Suppressor macrophage treated with lipopolysaccharide for 4 hours (primary cell): ENCODE data around the gene RASL12.
"Not testable (repeated sequence)": the region's sequence is repeated elsewhere in the genome, so short reads cannot be mapped to it uniquely, and the experiment has no call there.

Source experiments
- DNase-seq: peaks from one replicate; pipeline ENCODE4 v3.0.0-alpha.2; 2020

Gene RASL12, protein sequence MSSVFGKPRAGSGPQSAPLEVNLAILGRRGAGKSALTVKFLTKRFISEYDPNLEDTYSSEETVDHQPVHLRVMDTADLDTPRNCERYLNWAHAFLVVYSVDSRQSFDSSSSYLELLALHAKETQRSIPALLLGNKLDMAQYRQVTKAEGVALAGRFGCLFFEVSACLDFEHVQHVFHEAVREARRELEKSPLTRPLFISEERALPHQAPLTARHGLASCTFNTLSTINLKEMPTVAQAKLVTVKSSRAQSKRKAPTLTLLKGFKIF

DNA sequence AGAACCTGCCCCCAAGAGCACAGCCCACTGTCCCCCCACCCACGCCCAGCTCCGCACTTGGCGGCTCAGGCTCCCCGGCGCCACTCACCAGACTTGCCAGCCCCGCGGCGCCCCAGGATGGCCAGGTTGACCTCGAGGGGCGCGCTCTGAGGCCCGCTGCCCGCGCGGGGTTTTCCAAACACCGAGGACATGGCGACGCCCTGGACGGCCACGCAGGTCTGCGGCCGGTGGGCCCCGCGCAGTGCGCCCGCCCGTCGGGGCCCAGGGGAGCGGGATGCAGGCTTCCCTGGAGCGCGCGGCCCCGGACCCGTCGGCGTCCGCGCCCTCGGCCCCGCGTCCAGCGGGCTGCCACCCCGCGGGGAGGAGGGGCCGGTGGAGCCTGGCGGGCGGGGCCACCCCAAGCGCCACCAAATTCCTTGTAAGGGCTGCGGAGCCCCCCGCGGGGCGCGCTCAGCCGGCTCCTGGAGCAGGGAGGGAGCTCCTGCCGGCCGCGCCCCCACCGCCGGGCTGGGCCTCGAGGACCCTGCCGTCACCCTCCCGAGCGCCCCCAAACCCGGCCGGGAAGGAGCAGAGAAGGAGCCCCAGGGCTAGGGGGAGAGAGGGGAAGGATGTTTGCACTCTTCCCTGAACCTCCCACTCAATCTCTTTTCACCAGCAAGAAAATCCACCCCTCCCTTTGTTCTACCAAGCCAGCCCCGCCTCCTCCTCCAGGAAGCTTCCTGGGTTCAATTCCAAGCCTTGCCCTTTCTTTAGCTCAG, at the start of gene RASL12:
Gene RASL12 (minus strand): TSS at position 347 of the 758 bp plus-strand sequence. CDS start 156 bp downstream, at position 191.
- no peak for DNase-seq

DNA sequence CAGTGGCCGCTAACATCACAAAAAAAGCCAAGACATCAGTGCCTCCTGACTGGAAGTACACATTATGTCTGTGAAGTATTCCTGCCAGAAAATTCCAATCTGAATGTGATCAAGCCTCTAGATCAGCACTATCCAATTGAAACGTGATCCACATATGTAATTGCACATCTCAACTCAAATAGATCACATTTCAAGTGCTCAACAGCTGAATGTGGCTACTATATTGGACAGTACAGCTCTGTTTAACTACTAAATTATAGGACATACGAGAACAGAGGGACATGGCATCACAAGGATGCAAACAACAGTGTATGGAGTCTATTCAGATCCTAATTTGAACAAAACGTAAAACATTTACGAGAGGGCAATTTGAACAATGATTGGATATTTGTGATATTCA, 47.8 kb upstream of the RASL12 start:
- no peak for DNase-seq

DNA sequence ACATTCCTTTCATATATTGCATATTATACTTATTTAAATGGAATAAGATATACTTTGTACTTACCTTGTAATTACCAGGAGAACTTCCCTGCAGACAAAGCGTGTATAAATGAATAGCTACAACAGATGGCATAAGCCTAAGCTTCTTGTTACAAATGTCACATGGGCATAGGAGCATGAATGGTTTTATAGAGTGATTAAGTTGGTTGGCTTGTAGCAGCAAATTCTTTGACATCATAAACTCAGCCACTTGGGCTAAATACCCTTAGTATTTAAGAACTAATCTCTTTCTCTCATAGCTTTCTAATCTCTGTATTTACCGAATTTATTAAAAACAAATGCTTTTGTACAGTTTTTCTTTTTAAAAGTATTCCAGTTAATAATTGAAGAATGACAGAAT, 47.3 kb upstream of the RASL12 start, which contains the start of gene UBAP1L:
Gene UBAP1L (minus strand): TSS at position 115 of the 400 bp plus-strand sequence. CDS start 8,985 bp downstream, outside the sequence.
- no peak for DNase-seq

DNA sequence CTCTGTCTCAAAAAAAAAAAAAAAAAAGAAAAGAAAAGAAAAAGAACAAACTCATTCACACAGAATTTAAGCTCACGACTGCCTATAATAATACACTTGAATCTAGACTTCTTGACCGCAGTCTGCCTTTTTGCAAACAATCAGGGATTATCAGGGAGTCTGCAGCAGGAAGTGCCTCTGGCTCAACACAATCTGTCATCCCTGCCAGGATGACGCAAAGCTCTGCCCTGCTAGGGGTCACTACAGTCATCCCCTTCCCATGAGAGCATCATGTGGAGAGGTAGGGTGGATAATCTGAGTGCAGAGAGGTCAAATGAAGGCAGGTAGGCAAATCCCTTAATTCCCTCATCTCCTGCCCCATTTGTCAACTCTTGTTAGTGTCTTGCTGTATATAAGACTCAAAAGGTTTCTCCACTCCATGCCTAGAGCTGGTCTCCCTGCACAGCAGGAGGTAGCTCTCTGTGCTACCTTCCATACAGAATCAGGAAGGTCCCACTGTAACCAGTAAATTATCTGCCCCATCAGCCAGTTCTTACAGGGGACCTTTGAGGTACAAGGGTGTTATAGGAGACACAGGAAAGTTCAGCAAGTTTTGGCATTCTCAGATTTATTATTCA, 43.0 kb upstream of the RASL12 start:
- no peak for DNase-seq

DNA sequence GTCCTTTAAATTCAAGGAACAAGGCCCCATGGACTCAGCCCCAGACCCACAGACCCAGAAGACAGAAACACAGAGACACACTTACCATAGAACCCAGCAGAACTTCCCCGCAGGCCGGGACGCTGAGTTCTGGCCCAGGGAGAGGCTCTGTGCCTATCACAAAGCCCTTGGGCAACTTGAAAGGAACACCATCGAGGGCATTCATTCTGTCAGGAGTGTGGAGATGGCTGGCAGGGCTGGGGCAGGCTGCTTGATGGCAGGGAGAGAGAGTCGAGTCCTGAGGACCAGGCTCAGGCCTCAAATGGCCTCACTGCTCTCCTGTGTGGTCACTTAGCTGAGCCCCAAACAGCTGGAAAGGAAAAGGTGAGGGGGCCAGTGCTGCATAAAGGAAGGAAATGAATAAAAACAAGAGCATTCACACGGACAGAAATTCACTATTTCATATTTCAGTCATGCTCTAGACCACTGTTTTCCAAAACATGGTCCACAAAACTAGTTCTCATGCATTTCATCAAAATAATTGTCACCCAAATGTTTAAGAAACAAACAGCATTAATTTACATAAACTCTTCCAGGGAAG, 38.3 kb upstream of the RASL12 start:
- no peak for DNase-seq

DNA sequence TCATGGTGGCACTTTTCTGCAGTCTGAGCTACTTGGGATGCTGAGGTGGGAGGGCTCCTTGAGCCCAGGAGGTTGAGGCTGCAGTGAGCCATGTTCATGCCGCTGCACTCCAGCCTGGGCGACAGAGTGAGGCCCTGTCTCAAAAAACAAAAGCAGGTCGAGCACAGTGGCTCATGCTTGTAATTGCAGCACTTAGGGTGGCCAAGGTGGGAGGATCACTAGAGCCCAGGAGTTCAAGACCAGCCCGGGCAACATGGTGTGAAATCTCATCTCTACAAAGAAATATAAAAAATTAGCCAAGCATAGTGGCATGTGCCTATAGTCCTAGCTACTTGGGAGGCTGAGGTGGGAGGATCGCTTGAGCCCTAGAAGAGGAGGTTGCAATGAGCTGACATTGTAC, 37.2 kb upstream of the RASL12 start:
- no peak for DNase-seq

DNA sequence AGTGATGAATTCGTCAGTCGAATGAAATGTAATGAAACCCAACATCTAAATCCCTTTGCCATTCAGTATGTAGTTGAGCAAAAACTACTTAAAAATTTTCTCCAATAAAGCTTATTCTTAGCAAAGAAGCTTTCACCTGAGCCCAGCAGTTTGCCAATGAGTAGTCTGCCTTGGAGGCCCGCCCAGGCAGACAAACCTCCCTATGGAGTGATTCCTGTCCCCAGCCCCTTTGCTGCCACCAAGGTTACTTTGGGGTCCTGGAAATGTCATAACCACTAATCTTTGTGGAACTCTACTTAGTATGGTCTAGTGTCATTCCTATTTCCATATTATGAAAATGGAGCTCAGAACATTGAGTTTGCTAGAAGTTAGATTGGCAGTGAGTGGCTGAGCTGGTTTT, 35.1 kb upstream of the RASL12 start:
- no peak for DNase-seq

DNA sequence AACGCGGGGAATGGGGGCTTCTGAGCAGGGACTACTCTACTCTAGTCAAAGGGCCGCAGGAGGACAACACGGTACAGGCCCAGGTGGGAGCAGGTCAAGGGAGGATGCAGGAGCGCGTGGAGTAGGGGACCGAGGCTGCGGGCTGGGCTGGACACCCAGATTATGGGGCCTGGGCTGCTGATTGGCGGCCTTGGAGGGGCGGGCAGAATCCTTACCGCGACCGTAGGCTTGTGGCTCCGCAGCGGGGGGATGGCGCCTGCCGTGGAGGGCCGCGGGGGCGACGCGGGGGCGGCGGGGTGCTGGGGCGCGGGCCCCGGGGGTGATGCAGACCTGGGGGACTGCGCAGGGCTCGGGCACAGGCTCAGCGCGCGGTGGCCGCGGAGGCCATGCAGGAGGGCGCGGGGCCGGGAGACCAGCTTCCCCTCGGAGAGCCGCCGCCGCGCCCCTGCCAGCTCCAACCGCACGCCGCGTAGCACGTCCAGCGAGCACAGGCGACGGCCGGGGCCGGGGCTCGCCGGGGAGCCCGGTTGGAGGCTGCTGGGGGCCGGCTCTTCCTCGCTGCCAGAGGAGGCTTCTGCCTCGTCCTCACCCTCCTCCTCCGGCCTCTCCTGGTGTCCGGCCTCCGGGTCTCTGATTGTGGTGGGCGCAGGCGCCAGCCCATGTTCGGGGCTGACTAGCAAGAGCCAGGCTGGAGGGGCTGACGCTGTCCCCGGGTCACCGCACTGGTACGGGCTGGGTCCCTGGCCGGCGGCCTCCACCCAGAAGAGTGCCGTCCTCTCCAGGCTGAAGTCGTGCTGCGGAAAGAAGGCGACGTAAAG, 34.3 kb upstream of the RASL12 start:
- DNase-seq = no peak

DNA sequence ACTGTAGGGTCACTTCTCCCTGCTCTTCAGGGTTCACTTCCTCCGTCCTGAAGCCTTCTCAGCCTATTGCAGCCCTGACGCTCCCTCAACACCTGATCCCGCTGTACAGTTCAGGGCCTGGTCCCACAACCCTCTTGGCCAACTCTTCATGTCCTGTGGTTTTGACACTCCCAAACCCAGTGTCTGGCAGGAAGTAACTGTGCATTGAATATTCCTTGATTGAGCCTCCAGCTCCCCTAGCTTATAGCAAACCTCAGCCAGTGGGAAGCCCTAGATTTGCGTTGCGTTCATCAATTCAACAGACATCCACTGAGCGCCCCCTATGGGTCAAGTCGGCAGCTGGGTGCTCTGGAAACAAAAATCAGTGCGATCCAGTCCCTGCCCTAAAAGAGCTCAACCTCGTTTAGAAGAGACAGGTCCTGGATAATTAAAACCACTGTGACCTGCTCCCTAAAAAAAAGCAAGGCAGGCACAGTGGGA, 33.7 kb upstream of the RASL12 start:
- DNase-seq = peak; percentile 77

DNA sequence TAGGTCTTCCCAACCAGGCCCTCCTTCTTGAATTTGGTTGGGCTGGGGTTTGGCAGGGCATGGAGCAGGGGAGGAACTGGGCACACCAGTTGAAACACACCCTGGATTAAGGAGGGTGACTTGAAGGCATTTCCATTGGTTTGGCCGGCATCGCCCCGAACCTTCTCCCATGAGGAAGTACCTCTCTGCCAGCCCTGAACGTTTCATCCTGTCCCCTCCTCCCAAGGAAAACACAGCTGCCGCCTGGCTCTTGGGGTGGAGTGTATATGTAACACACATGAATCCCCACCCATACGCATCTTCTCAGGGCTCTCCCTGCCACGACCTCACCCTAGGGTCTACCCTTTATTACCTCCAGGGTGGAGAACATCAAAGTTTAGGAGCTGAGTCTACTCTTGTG, 32.7 kb upstream of the RASL12 start:
- DNase-seq = no peak

DNA sequence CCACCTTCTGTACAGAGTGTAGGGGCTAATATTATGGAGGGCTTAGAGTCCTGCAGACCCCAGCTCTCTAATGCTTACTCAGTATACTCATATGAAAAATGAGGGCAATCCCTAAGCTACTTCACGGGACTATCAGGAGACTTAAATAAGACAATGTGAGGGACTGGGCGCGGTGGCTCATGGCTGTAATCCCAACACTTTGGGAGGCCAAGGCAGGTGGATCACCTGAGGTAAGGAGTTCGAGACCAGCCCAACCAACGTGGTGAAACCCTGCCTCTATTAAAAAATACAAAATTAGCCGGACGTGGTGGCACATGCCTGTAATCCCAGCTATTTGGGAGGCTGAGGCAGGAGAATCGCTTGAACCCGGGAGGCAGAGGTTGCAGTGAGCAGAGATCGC, 32.0 kb upstream of the RASL12 start:
- DNase-seq = not testable (repeated sequence)

DNA sequence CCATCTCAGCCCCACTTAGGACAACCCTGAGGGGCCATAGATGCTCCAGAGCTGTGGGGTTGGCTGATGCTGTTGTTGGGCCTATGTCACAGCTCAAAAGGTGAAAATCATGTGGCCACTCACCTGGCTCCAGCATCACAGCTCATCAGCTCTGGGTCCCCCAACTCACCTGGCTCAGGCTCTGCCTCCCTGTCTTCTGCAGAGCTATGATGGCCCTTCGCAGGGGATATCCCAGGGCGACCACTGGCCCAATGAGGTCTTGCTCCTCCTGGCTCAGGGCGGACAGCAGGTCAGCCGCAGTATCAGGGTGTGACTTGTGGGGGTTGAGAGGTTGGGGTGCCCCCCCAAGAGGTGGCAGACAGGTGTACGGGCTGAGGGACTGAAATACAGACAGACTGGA, 31.5 kb upstream of the RASL12 start:
- no peak for DNase-seq

DNA sequence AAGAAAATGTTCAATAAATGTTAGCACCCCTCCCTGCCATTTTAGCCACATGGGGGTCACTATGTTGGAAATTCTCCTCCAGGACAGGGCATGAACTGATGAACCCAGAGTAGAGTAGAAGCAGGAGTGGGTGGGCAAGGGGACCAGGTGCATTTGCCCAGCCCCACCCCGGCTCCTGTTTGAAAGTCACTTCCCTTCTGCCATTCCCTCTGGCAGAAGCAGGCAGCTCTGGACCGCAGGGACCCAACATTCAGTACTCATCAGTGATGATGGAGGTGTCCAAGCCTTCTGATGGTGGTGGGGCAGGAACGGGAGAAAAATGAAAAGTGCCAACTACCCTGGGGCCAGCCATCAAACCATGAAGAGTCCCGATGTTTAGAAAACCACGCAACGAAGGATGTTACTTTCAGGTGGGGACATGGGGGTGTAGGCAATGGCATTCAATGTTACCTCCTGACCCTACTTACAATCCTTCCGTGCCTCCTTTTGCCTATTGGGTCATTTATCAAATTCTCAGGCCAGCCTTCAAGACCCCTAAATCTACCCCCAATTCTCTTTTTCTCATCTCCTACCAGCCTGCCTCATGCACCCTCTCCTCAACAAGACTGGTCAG, 30.0 kb upstream of the RASL12 start:
- DNase-seq = no peak

DNA sequence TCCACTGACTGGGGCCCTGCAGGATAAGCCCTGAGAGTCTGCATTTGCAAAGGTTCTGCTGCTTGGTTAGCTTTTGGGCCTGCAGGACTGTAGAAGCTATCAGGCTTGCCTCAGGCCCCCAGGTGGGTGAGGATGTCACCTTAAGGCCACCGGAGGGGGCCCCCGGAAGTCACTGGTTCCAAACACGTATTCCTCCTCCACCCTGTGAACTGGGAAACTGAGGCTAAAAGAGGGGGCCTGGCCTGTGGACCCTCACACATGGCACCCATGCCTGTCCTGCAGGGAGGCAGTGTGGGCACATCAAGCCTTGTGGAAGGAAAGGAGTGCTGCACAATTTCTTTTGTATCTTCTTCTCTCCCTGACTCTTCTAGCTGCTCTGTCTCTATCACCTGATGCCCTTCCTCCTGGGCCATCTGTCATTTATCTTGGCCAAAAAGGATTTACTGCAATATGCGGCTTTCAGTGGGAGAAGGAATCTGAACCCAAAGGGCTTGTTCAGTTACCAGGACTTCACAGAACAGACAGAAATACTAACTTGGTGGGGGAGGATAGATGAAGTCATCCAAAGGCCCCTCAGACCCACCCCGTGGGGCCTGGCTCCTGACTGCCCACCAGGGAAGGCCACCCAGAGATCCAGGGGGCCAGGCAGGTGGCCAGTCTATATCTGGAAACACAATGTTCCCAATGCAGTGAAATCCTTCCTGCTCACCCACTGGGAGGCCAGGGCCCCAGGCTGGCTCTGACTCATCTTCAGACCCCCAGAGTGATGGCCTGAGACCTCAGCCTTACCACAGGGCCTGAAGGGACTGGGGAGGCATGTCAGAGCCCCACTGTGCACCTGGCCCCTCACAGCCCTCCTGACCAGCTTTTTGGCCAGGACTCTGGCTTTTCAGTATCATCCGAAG, 28.9 kb upstream of the RASL12 start:
- DNase-seq = no peak

DNA sequence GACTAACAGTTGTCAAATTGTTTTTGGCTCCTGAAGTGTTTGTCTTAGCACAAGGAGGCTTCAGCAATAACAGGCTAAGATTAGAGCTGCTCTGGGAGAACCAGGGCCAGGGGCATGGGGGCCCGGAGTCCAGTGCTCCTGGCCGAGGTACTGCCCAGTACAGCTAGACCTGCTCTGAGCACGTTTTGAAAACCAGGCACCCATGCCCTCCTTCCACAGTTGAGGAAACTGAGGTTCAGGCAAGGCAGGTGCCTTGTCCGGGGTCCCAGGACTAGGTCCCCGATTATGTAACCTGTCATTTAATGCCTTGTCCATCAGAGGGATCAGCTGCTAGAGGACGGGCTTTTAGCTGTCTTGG, 27.9 kb upstream of the RASL12 start:
- DNase-seq = no peak

DNA sequence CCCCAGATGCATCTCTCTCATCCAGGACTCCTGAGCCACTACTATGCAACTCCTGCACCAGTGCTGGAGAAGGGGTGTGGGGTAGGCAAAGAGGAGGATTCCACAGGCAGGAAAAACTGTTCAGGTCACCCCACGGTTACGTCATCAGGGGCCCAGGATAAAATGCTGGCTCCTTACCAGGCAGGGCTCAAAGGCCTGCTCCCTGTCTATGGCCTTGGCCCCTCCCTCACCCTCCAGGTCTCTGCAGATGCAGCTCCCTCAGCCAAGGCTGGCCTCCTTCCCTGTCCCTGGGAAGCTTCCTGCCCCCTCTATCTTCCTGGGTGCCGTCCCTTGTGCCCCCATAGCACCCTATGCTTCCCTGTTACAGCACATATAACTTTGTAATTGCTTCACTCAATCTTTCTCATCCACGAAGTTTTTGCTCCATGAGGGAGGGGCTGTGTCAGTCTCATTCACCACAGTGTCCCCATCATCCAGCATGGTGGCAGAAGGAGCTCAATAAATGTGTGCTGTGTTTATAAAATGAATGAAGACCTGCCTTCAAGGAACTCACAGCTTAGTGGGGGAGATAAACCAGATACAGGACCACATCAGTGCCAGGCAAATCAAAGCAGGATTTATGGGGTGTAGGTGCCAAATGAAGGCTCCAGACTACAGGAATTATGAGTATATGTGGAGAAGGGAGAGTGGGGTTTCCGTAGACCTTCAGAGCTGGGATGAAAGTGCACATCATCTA, 27.4 kb upstream of the RASL12 start:
- DNase-seq = no peak

DNA sequence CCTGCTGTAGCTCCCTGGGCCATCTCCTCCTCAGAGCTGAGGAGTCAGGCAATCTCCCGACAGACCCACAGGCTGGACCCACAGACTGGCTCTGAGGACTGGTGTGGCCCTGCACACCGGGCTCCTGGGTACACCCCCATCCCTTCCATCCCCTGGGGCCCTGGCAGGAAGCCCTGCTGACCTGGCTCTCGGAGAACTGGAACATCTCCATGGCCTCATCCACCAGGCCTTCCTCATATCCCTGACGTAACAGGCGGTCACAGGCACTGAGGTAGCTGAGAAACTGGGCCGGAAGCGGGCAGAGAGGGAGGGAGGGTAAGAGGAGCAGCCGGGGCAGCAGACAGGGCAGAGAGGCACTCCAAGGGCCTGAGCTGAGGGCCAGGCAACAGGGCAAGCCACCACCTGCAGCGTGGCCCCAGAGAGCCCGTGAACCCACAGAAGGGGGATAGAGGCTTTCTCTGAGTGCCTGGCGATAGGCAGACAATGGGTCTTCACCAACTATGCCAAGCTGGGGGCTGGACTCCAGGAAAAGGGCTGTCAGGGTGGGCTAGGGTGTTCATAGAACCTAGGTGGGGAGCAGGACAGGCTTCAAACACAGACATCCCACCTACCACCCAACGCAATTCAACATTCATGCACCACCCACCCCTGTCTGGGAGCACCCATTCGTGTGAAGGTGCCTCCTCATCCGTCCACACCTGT, 26.7 kb upstream of the RASL12 start:
- DNase-seq = no peak

DNA sequence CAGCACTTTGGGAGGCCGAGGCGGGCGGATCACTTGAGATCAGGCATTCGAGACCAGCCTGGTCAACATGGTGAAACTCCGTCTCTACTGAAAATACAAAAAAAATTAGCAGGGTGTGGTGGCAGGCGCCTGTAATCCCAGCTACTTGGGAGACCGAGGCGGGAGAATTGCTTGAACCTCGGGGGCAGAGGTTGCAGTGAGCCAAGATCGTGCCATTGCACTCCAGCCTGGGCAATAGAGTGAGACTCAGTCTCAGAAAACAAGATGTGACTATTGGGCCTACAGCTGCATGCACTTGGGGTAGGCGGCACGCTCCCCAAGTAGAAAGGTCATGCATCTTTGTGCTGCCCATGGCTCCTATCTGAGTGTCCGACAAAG, 26.0 kb upstream of the RASL12 start:
- not testable (repeated sequence) for DNase-seq

DNA sequence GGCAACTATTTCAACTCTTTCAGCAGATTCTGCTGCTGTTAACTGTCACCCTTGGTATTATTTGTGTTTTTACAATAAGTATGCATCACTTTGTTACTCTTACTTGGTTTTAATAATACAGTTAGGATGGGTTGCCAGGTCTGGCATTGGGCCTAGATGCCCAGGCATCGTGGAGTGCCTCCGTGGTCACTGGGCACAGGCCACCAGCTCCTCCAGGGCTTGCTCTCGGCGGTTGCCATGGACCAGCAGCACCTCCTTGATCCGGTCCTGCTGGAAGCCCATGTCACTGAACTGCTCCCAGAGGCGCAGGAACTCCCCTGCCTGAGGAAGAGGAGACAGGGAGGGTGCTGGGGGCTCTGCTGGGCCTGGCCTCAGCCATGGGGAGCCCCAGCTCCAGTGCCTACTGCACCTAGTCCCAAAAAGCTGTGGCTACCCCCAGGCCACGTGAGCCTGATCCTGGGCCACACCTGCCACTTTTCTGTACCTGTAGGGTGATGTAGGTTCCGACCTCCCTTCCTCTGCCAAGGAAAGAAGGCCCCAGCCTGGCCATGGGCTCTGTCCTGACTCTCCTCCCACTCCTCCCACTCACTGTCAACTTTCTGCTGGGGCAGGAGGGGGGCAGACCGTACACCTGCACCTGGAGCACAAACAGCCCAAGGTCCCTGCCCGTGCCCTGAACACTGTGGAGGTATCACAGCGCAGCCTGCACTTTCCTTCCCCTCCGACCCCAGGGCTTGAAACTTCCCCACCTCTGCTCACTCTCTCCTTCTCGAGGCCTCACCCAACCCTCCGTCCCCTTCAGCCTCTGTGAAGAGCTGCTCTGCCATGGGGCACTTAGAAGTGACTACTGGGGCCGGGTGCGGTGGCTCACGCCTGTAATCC, 25.4 kb upstream of the RASL12 start:
- DNase-seq = no peak
